GM23338 (cell line): ENCODE measurements around the gene NLN. TPM values are rescaled to one million over a fixed set of nuclear protein-coding genes. Genes with fewer than 3 reads are reported as not detected.

ENCODE experiments used
- ATAC-seq: fragments of 200-7000 bp; cut with Tn5 transposase; 3 replicates; pipeline ENCODE4 v1.9.1; 2020
- DNase-seq: peaks from one replicate; pipeline ENCODE4 v3.0.0-alpha.2; 2015; ENCODE audit warnings: low spot score
- H2AFZ ChIP-seq: fragments of 200-600 bp; sonication (generic); 2 replicates; pipeline ENCODE4 v1.8.0; 2016; ENCODE audit warnings: antibody characterized with exemption, mild to moderate bottlenecking, moderate library complexity
- H3F3A ChIP-seq: fragments of 200-600 bp; sonication (generic); replicated peaks from 2 replicates; pipeline ENCODE4 v1.8.0; 2017; ENCODE audit warnings: antibody characterized with exemption, mixed run types, low read depth
- H3K27ac ChIP-seq: fragments of 200-600 bp; sonication (generic); 2 replicates; pipeline ENCODE4 v1.6.1; 2016; ENCODE audit warnings: low read depth
- H3K27me3 ChIP-seq: fragments of 200-600 bp; sonication (generic); 2 replicates; pipeline ENCODE4 v1.8.0; 2016; ENCODE audit warnings: mild to moderate bottlenecking, mixed run types, moderate library complexity; ENCODE audit not compliant: insufficient read depth
- H3K36me3 ChIP-seq: fragments of 200-600 bp; sonication (generic); 2 replicates; pipeline ENCODE4 v1.8.0; 2016; ENCODE audit warnings: mild to moderate bottlenecking; ENCODE audit not compliant: insufficient read depth
- H3K4me1 ChIP-seq: fragments of 200-600 bp; sonication (generic); 2 replicates; pipeline ENCODE4 v1.8.0; 2016; ENCODE audit warnings: mild to moderate bottlenecking, moderate library complexity; ENCODE audit not compliant: insufficient read depth
- H3K4me2 ChIP-seq: fragments of 200-600 bp; sonication (generic); 2 replicates; pipeline ENCODE4 v1.7.1; 2017; ENCODE audit warnings: mixed run types
- H3K4me3 ChIP-seq: fragments of 200-600 bp; sonication (generic); 2 replicates; pipeline ENCODE4 v1.6.1; 2016; ENCODE audit warnings: mixed run types
- H3K79me2 ChIP-seq: fragments of 200-600 bp; sonication (generic); replicated peaks from 2 replicates; pipeline ENCODE4 v1.8.0; 2017; ENCODE audit warnings: mild to moderate bottlenecking; ENCODE audit not compliant: insufficient read depth
- H3K9me2 ChIP-seq: fragments of 200-600 bp; sonication (generic); 2 replicates; pipeline ENCODE4 v1.8.0; 2017; ENCODE audit not compliant: insufficient read depth
- H4K20me1 ChIP-seq: fragments of 200-600 bp; sonication (generic); replicated peaks from 2 replicates; pipeline ENCODE4 v1.8.0; 2017; ENCODE audit warnings: mild to moderate bottlenecking; ENCODE audit not compliant: insufficient read depth
- H3K27ac Mint-ChIP-seq: 2 replicates; pipeline ENCODE4 v1.8.0; 2020; ENCODE audit warnings: inconsistent platforms, mild to moderate bottlenecking, moderate library complexity, mixed read lengths
- H3K27me3 Mint-ChIP-seq: 3 replicates; pipeline ENCODE4 v1.8.0; 2022; ENCODE audit warnings: low read depth, mild to moderate bottlenecking, moderate library complexity, mixed read lengths, inconsistent platforms; ENCODE audit not compliant: insufficient read depth, poor library complexity
- H3K36me3 Mint-ChIP-seq: 3 replicates; pipeline ENCODE4 v1.8.0; 2021; ENCODE audit warnings: low read depth, mild to moderate bottlenecking, inconsistent platforms, moderate library complexity, mixed read lengths
- H3K4me1 Mint-ChIP-seq: 3 replicates; pipeline ENCODE4 v1.8.0; 2020; ENCODE audit warnings: mild to moderate bottlenecking, inconsistent platforms, mixed read lengths
- H3K4me3 Mint-ChIP-seq: 3 replicates; pipeline ENCODE4 v1.8.0; 2021; ENCODE audit warnings: moderate library complexity, mild to moderate bottlenecking, inconsistent platforms, mixed read lengths
- H3K9me3 Mint-ChIP-seq: 3 replicates; pipeline ENCODE4 v1.8.0; 2020; ENCODE audit warnings: moderate library complexity, mild to moderate bottlenecking, inconsistent platforms, mixed read lengths
- CREB1 ChIP-seq: fragments of 250-450 bp; sonication (Bioruptor Pico); IDR thresholded peaks from 2 replicates; pipeline ENCODE4 v1.5.0; 2020; ENCODE audit warnings: low read depth, mild to moderate bottlenecking, moderate library complexity
- CTCF ChIP-seq, 2 experiments: fragments of 200-600 bp in 1 of 2; sonication (generic) in 1 of 2; conservative IDR thresholded peaks; 2 replicates each; pipeline versions ENCODE4 v1.5.1 to v1.6.1; 2016 to 2017; ENCODE audit warnings: antibody characterized with exemption in 2 of 2, low read depth in 2 of 2, mild to moderate bottlenecking in 2 of 2, moderate library complexity in 1 of 2
- ETS1 ChIP-seq: IDR thresholded peaks from 2 replicates; pipeline ENCODE4 v1.6.1; 2016; ENCODE audit warnings: antibody characterized with exemption
- EZH2 ChIP-seq: fragments of 200-600 bp; sonication (generic); IDR thresholded peaks from one replicate; pipeline ENCODE4 v1.8.0; 2017; ENCODE audit warnings: antibody characterized with exemption, mild to moderate bottlenecking, low read depth; ENCODE audit not compliant: unreplicated experiment
- EZH2phosphoT487 ChIP-seq: fragments of 200-600 bp; sonication (generic); IDR thresholded peaks from one replicate; pipeline ENCODE4 v1.8.1; 2018; ENCODE audit warnings: antibody characterized with exemption; ENCODE audit not compliant: unreplicated experiment
- JUNB ChIP-seq: IDR thresholded peaks from one replicate; pipeline ENCODE4 v1.6.1; 2016; ENCODE audit warnings: antibody characterized with exemption; ENCODE audit not compliant: unreplicated experiment
- NANOG ChIP-seq: IDR thresholded peaks from 2 replicates; pipeline ENCODE4 v1.6.1; 2016; ENCODE audit warnings: antibody characterized with exemption, borderline replicate concordance
- POLR2AphosphoS5 ChIP-seq: IDR thresholded peaks from 2 replicates; pipeline ENCODE4 v1.6.1; 2016; ENCODE audit warnings: antibody characterized with exemption, low read depth
- REST ChIP-seq: IDR thresholded peaks from one replicate; pipeline ENCODE4 v1.6.1; 2018; ENCODE audit warnings: antibody characterized with exemption; ENCODE audit not compliant: unreplicated experiment
- STAT1 ChIP-seq: IDR thresholded peaks from one replicate; pipeline ENCODE4 v1.6.1; 2016; ENCODE audit warnings: antibody characterized with exemption; ENCODE audit not compliant: unreplicated experiment
- ZNF114 ChIP-seq: fragments of 250-450 bp; sonication (Bioruptor Pico); IDR thresholded peaks from 2 replicates; pipeline ENCODE4 v1.5.0; 2020; ENCODE audit warnings: mild to moderate bottlenecking, moderate library complexity
- ZNF331 ChIP-seq: fragments of 250-450 bp; sonication (Bioruptor Pico); IDR thresholded peaks from 2 replicates; pipeline ENCODE4 v1.5.0; 2020; ENCODE audit warnings: low read depth, mild to moderate bottlenecking, moderate library complexity
- ZNF462 ChIP-seq: fragments of 250-450 bp; sonication (Bioruptor Pico); IDR thresholded peaks from 2 replicates; pipeline ENCODE4 v1.5.0; 2020; ENCODE audit warnings: mild to moderate bottlenecking, moderate library complexity
- polyA plus RNA-seq: library from polyadenylated mRNA; unstranded; fragments of >200 nt; fragmentation: Nextera tagmentation; extraction: Ambion mirVana; gene quantifications from 2 replicates; pipeline ENCODE4 v1.2.1, GENCODE V29; 2016
- total RNA-seq: library from RNA; depleted of rRNA; stranded (reverse); fragments of >200 nt; shearing (Covaris generic); gene quantifications from 2 replicates; pipeline ENCODE4 v1.2.3, GENCODE V29; 2014

The NLN gene
- total and polyA plus RNA-seq, 2 experiments from 2014 or later, result 56.4 to 168 TPM

- peak overlapping the region; percentile 89 for H3K4me3 ChIP-seq
- peaks cover 8% of the 10 kb centered on the region for H4K20me1 ChIP-seq
- peaks cover 49% of the 10 kb centered on the region for H3K79me2 ChIP-seq
- H3F3A ChIP-seq, result peaks cover 5% of the 10 kb centered on the region
- H3K27ac Mint-ChIP-seq, result no peak overlapping the region
- DNase-seq (peak; percentile 62), ATAC-seq (peak; percentile 23)
- H3K4me3 Mint-ChIP-seq, result peak overlapping the region; percentile 84
- no peaks in the 10 kb centered on the region for H3K9me2 ChIP-seq
- no peak overlapping the region for H3K27ac ChIP-seq
- H3K4me2 ChIP-seq, result peak overlapping the region; percentile 95
- H3K9me3 Mint-ChIP-seq, result no peaks in the 10 kb centered on the region; the same call in 1 of the 3 replicates
- H3K4me1 ChIP-seq, result peaks cover 22% of the 10 kb centered on the region
- peak overlapping the region; percentile 89 for H2AFZ ChIP-seq
- peaks cover 16% of the 10 kb centered on the region for H3K36me3 Mint-ChIP-seq
- H3K27me3 Mint-ChIP-seq, result peaks cover 4% of the 10 kb centered on the region
- H3K27me3 ChIP-seq, result no peaks in the 10 kb centered on the region
- 0 out of 2 replicates have a peak, but pooled peaks cover under 1% of the 10 kb centered on the region for H3K36me3 ChIP-seq
- H3K4me1 Mint-ChIP-seq, result peaks cover 17% of the 10 kb centered on the region
- TF ChIP-seq POLR2AphosphoS5 (no peak), JUNB (no peak), REST (no peak), CREB1 (CRISPR knock-in tag) (no peak), CTCF (conservative IDR thresholded peaks at IDR 0.05; ENCODE audit: low read depth in 2 of 2) (no peak), ETS1 (no peak), EZH2 (no peak), ZNF462 (no peak), ZNF331 (no peak), STAT1 (no peak), EZH2phosphoT487 (no peak), NANOG (no peak), ZNF114 (CRISPR knock-in tag) (no peak)
These were observed 820 bp upstream of the NLN start for GRCh38 chr5:65721050-65721719.
